GM19099 (cell line): ENCODE results near the gene OR6M1.

Experiments used
- POLR2A ChIP-seq: IDR thresholded peaks from 3 replicates; pipeline ENCODE4 v1.6.1; 2011; ENCODE audit warnings: low read depth; ENCODE audit not compliant: insufficient read length; ENCODE audit errors: extremely low read depth

Gene OR6M1

GRCh38 chr11:123797541-123797940 is 8.6 kb downstream of the OR6M1 start:
- no peak for TF ChIP-seq POLR2A

GRCh38 chr11:123797114-123797513 is 9.0 kb downstream of the OR6M1 start:
- TF ChIP-seq POLR2A: no peak

GRCh38 chr11:123796226-123796625 is 9.9 kb downstream of the OR6M1 start:
- no peak for TF ChIP-seq POLR2A

GRCh38 chr11:123783536-123783935 is 22.6 kb downstream of the OR6M1 start:
- no peak for TF ChIP-seq POLR2A

- TF ChIP-seq POLR2A: no peak
Observed at GRCh38 chr11:123778511-123778910, 27.6 kb downstream of the OR6M1 start.

- TF ChIP-seq POLR2A: no peak
Observed at GRCh38 chr11:123775715-123776549, 30.2 kb downstream of the OR6M1 start.

- TF ChIP-seq POLR2A: no peak
Observed at GRCh38 chr11:123775289-123775688, 30.9 kb downstream of the OR6M1 start.

- TF ChIP-seq POLR2A: no peak
Observed at GRCh38 chr11:123773959-123774358, 32.2 kb downstream of the OR6M1 start.

GRCh38 chr11:123773026-123773425 is 33.1 kb downstream of the OR6M1 start:
- no peak for TF ChIP-seq POLR2A

GRCh38 chr11:123771664-123772063 is 34.5 kb downstream of the OR6M1 start:
- TF ChIP-seq POLR2A: no peak

- no peak for TF ChIP-seq POLR2A
Observed at GRCh38 chr11:123770712-123771111, 35.4 kb downstream of the OR6M1 start.

- no peak for TF ChIP-seq POLR2A
Observed at GRCh38 chr11:123765601-123766000, 40.5 kb downstream of the OR6M1 start.

GRCh38 chr11:123762422-123762821 is 43.7 kb downstream of the OR6M1 start:
- no peak for TF ChIP-seq POLR2A

- no peak for TF ChIP-seq POLR2A
Observed at GRCh38 chr11:123760894-123761293, 45.3 kb downstream of the OR6M1 start.

GRCh38 chr11:123757976-123758375 is 48.2 kb downstream of the OR6M1 start:
- TF ChIP-seq POLR2A: no peak

- no peak for TF ChIP-seq POLR2A
Observed at GRCh38 chr11:123755813-123756212, 50.3 kb downstream of the OR6M1 start.
